Naive B cell (primary cell): Measurements from ENCODE around the gene OSBPL6. TPM values are rescaled to one million over a fixed set of nuclear protein-coding genes. Genes with fewer than 3 reads are reported as not detected.
"Not testable (repeated sequence)": the region's sequence is repeated elsewhere in the genome, so short reads cannot be mapped to it uniquely, and the experiment has no call there.

ENCODE experiments used
- ATAC-seq, 2 donors: fragments of 150-1000 bp; cut with Tn5 transposase; 2 replicates each; pipeline ENCODE4 v1.10.0; 2021; ENCODE audit warnings: low read depth in 2 of 2, mild to moderate bottlenecking in 2 of 2, moderate library complexity in 2 of 2
- DNase-seq: peaks from one replicate; pipeline ENCODE4 v3.0.0; 2022
- H3K27ac Mint-ChIP-seq, 6 donors: one replicate each; pipeline ENCODE4 v1.8.0; 2020 to 2022; ENCODE audit warnings: mild to moderate bottlenecking in 6 of 6, mixed read lengths in 6 of 6, moderate library complexity in 5 of 6, inconsistent platforms in 2 of 6
- H3K27me3 Mint-ChIP-seq, 3 donors: one replicate each; pipeline ENCODE4 v1.8.0; 2021 to 2022; ENCODE audit warnings: mixed read lengths in 3 of 3, mild to moderate bottlenecking in 1 of 3
- H3K36me3 Mint-ChIP-seq, 2 donors: one replicate each; pipeline ENCODE4 v1.8.0; 2020 to 2022; ENCODE audit warnings: mixed read lengths in 2 of 2, inconsistent platforms in 1 of 2, mild to moderate bottlenecking in 1 of 2
- H3K4me1 Mint-ChIP-seq, 3 donors: one replicate each; pipeline ENCODE4 v1.8.0; 2020 to 2022; ENCODE audit warnings: mixed read lengths in 3 of 3, inconsistent platforms in 1 of 3, mild to moderate bottlenecking in 1 of 3, moderate library complexity in 1 of 3
- H3K4me3 Mint-ChIP-seq, 8 donors: one replicate each; pipeline ENCODE4 v1.8.0; 2020 to 2022; ENCODE audit warnings: mild to moderate bottlenecking in 8 of 8, mixed read lengths in 8 of 8, moderate library complexity in 8 of 8, inconsistent platforms in 2 of 8
- H3K9me3 Mint-ChIP-seq, 7 donors: one replicate each; pipeline ENCODE4 v1.8.0; 2020 to 2022; ENCODE audit warnings: mixed read lengths in 7 of 7, mild to moderate bottlenecking in 5 of 7, inconsistent platforms in 2 of 7, moderate library complexity in 1 of 7
- polyA plus RNA-seq, 6 donors: library from polyadenylated mRNA; unstranded; fragments of 300-500 nt; fragmentation: Illumina TruSeq; gene quantifications; one replicate each; pipeline ENCODE4 v1.2.3, GENCODE V29; 2021; ENCODE audit warnings: low read depth in 6 of 6

Gene OSBPL6
- polyA plus RNA-seq, 6 donors from 2014 or later: not detected

GRCh38 chr2:178315078-178315477 lies 120.8 kb downstream of the OSBPL6 start:
- H3K27ac Mint-ChIP-seq: no peak overlapping the region
- H3K4me3 Mint-ChIP-seq: no peak overlapping the region
- no peaks in the 10 kb centered on the region for H3K36me3 Mint-ChIP-seq
- no peaks in the 10 kb centered on the region for H3K4me1 Mint-ChIP-seq
- no peak for DNase-seq
- no peak for ATAC-seq
- H3K27me3 Mint-ChIP-seq: peaks cover 16 to 22% (median 18%) of the 10 kb centered on the region in 3 donors
- H3K9me3 Mint-ChIP-seq: peaks cover 0 to 10% (median 0%) of the 10 kb centered on the region in 7 donors

- ATAC-seq (no peak), DNase-seq (no peak)
- Mint-ChIP-seq H3K9me3 (peaks cover 0 to 10% (median 0%) of the 10 kb centered on the region in 7 donors), H3K27me3 (peaks cover 14 to 22% (median 18%) of the 10 kb centered on the region in 3 donors), H3K4me3 (no peak overlapping the region), H3K4me1 (no peaks in the 10 kb centered on the region), H3K27ac (no peak overlapping the region), H3K36me3 (no peaks in the 10 kb centered on the region)
Observed at GRCh38 chr2:178315488-178315948, 121.2 kb downstream of the OSBPL6 start.

GRCh38 chr2:178317811-178318210 lies 123.5 kb downstream of the OSBPL6 start:
- no peaks in the 10 kb centered on the region for H3K4me1 Mint-ChIP-seq
- no peaks in the 10 kb centered on the region for H3K36me3 Mint-ChIP-seq
- peaks cover 7 to 11% (median 10%) of the 10 kb centered on the region in 3 donors for H3K27me3 Mint-ChIP-seq
- no peak for ATAC-seq
- no peak for DNase-seq
- no peaks in the 10 kb centered on the region for H3K9me3 Mint-ChIP-seq
- H3K27ac Mint-ChIP-seq: no peak overlapping the region
- H3K4me3 Mint-ChIP-seq: no peak overlapping the region

- DNase-seq (no peak), ATAC-seq (no peak)
- Mint-ChIP-seq H3K27me3 (peaks cover 7 to 17% (median 17%) of the 10 kb centered on the region in 3 donors), H3K36me3 (no peaks in the 10 kb centered on the region), H3K4me1 (no peaks in the 10 kb centered on the region), H3K27ac (no peak overlapping the region), H3K4me3 (no peak overlapping the region), H3K9me3 (no peaks in the 10 kb centered on the region)
Observed at GRCh38 chr2:178320011-178320585, 125.8 kb downstream of the OSBPL6 start.

- Mint-ChIP-seq H3K27ac (no peak overlapping the region), H3K36me3 (no peaks in the 10 kb centered on the region), H3K4me1 (no peaks in the 10 kb centered on the region), H3K9me3 (no peaks in the 10 kb centered on the region), H3K27me3 (peaks cover 7 to 17% (median 17%) of the 10 kb centered on the region in 3 donors), H3K4me3 (no peak overlapping the region)
- ATAC-seq (no peak), DNase-seq (no peak)
Observed at GRCh38 chr2:178322068-178322467, 127.8 kb downstream of the OSBPL6 start.

GRCh38 chr2:178323331-178323730 lies 129.0 kb downstream of the OSBPL6 start:
- not testable (repeated sequence) for H3K9me3 Mint-ChIP-seq, H3K4me3 Mint-ChIP-seq, H3K36me3 Mint-ChIP-seq, DNase-seq, ATAC-seq, H3K4me1 Mint-ChIP-seq, H3K27ac Mint-ChIP-seq
- H3K27me3 Mint-ChIP-seq: peaks cover 7 to 17% (median 11%) of the 10 kb centered on the region in 3 donors

- DNase-seq (no peak), ATAC-seq (no peak)
- Mint-ChIP-seq H3K9me3 (no peaks in the 10 kb centered on the region), H3K4me3 (no peak overlapping the region), H3K27ac (no peak overlapping the region), H3K36me3 (no peaks in the 10 kb centered on the region), H3K4me1 (no peaks in the 10 kb centered on the region), H3K27me3 (peaks cover 7 to 12% (median 11%) of the 10 kb centered on the region in 3 donors)
Observed at GRCh38 chr2:178324077-178324476, 129.8 kb downstream of the OSBPL6 start.

- no peaks in the 10 kb centered on the region for H3K4me1 Mint-ChIP-seq
- peaks cover 7 to 12% (median 11%) of the 10 kb centered on the region in 3 donors for H3K27me3 Mint-ChIP-seq
- no peak overlapping the region for H3K27ac Mint-ChIP-seq
- no peak overlapping the region for H3K4me3 Mint-ChIP-seq
- H3K36me3 Mint-ChIP-seq: no peaks in the 10 kb centered on the region
- ATAC-seq (no peak), DNase-seq (no peak)
- no peaks in the 10 kb centered on the region for H3K9me3 Mint-ChIP-seq
Observed at GRCh38 chr2:178325268-178325667, 131.0 kb downstream of the OSBPL6 start.

- no peaks in the 10 kb centered on the region for H3K9me3 Mint-ChIP-seq
- no peak overlapping the region for H3K4me3 Mint-ChIP-seq
- peaks cover 0 to 12% (median 6%) of the 10 kb centered on the region in 3 donors for H3K27me3 Mint-ChIP-seq
- no peak for DNase-seq
- H3K4me1 Mint-ChIP-seq: no peaks in the 10 kb centered on the region
- H3K27ac Mint-ChIP-seq: no peak overlapping the region
- no peak for ATAC-seq
- H3K36me3 Mint-ChIP-seq: no peaks in the 10 kb centered on the region
Observed at GRCh38 chr2:178327516-178327915, 133.2 kb downstream of the OSBPL6 start.

- DNase-seq (no peak), ATAC-seq (no peak)
- no peak overlapping the region for H3K4me3 Mint-ChIP-seq
- H3K4me1 Mint-ChIP-seq: no peaks in the 10 kb centered on the region
- H3K9me3 Mint-ChIP-seq: no peaks in the 10 kb centered on the region
- no peak overlapping the region for H3K27ac Mint-ChIP-seq
- H3K27me3 Mint-ChIP-seq: peaks cover 0 to 12% (median 6%) of the 10 kb centered on the region in 3 donors
- no peaks in the 10 kb centered on the region for H3K36me3 Mint-ChIP-seq
Observed at GRCh38 chr2:178328037-178328436, 133.7 kb downstream of the OSBPL6 start.

GRCh38 chr2:178330175-178331017 lies 136.1 kb downstream of the OSBPL6 start:
- peaks cover 0 to 6% (median 0%) of the 10 kb centered on the region in 3 donors for H3K27me3 Mint-ChIP-seq
- no peak overlapping the region for H3K27ac Mint-ChIP-seq
- DNase-seq: no peak
- no peak for ATAC-seq
- H3K4me1 Mint-ChIP-seq: no peaks in the 10 kb centered on the region
- H3K9me3 Mint-ChIP-seq: no peaks in the 10 kb centered on the region
- no peaks in the 10 kb centered on the region for H3K36me3 Mint-ChIP-seq
- H3K4me3 Mint-ChIP-seq: no peak overlapping the region

GRCh38 chr2:178331474-178332432 lies 137.4 kb downstream of the OSBPL6 start:
- Mint-ChIP-seq H3K9me3 (no peaks in the 10 kb centered on the region), H3K4me3 (no peak overlapping the region), H3K36me3 (no peaks in the 10 kb centered on the region), H3K4me1 (no peaks in the 10 kb centered on the region), H3K27me3 (peaks cover 0 to 7% (median 6%) of the 10 kb centered on the region in 3 donors), H3K27ac (peak overlapping the region in 1 of 6 donors; percentile 23)
- ATAC-seq (no peak), DNase-seq (no peak)

GRCh38 chr2:178333851-178334250 lies 139.5 kb downstream of the OSBPL6 start:
- no peak overlapping the region for H3K4me3 Mint-ChIP-seq
- H3K27ac Mint-ChIP-seq: no peak overlapping the region
- H3K36me3 Mint-ChIP-seq: no peaks in the 10 kb centered on the region
- peaks cover 0 to 12% (median 6%) of the 10 kb centered on the region in 3 donors for H3K27me3 Mint-ChIP-seq
- DNase-seq: no peak
- ATAC-seq: no peak
- H3K9me3 Mint-ChIP-seq: no peaks in the 10 kb centered on the region
- no peaks in the 10 kb centered on the region for H3K4me1 Mint-ChIP-seq
